IMR-90 (cell line): Measurements from ENCODE around the gene CEP162. TPM values are rescaled to one million over a fixed set of nuclear protein-coding genes. Genes with fewer than 3 reads are reported as not detected.

Experiments used
- ATAC-seq: fragments of 200-7000 bp; cut with Tn5 transposase; 2 replicates; pipeline ENCODE4 v1.9.1; 2020; ENCODE audit warnings: low read depth, mild to moderate bottlenecking, moderate library complexity
- BruUV-seq: library from RNA; stranded (reverse); fragments of 400-500 nt; replicated peaks from 2 replicates; lab custom pipeline; 2021; lab: Mats Ljungman, UMichigan
- CTCF ChIA-PET: fragments of 300-600 bp; formaldehyde crosslinking; extraction: SDS; loops from one replicate; lab custom pipeline; 2021; ENCODE audit warnings: antibody characterized with exemption; lab: Yijun Ruan, JAX
- POLR2A ChIA-PET: fragments of 300-600 bp; sonication (Branson Sonifier 250); formaldehyde crosslinking; loops from one replicate; lab custom pipeline; 2022; ENCODE audit warnings: antibody characterized with exemption; ENCODE audit not compliant: unreplicated experiment; lab: Charles Lee
- DNase-seq: peaks from one replicate; pipeline ENCODE4 v3.0.0; 2013
- H2AFZ ChIP-seq: replicated peaks from 2 replicates; pipeline ENCODE3; 2013; ENCODE audit warnings: low read length, mild to moderate bottlenecking; ENCODE audit not compliant: poor library complexity
- H2AK5ac ChIP-seq: 2 replicates; pipeline ENCODE4 v1.6.1; 2013; ENCODE audit warnings: low read depth, low read length, inconsistent platforms
- H2AK9ac ChIP-seq: replicated peaks from 2 replicates; pipeline ENCODE3; 2013; ENCODE audit warnings: mild to moderate bottlenecking, low read depth, low read length, moderate library complexity; ENCODE audit not compliant: poor library complexity
- H2BK120ac ChIP-seq: 2 replicates; pipeline ENCODE4 v1.6.1; 2013; ENCODE audit warnings: low read depth, low read length, inconsistent platforms
- H2BK15ac ChIP-seq: 3 replicates; pipeline ENCODE4 v1.6.1; 2013; ENCODE audit warnings: low read depth, low read length, inconsistent platforms
- H2BK20ac ChIP-seq: 2 replicates; pipeline ENCODE4 v1.6.1; 2013; ENCODE audit warnings: low read depth, mild to moderate bottlenecking, inconsistent platforms, low read length, moderate library complexity
- H2BK5ac ChIP-seq: 2 replicates; pipeline ENCODE4 v1.6.1; 2013; ENCODE audit warnings: mild to moderate bottlenecking, low read depth, low read length, inconsistent platforms; ENCODE audit not compliant: poor library complexity, severe bottlenecking
- H3K14ac ChIP-seq: replicated peaks from 2 replicates; pipeline ENCODE4 v1.6.1; 2013; ENCODE audit warnings: low read depth, low read length, inconsistent platforms
- H3K18ac ChIP-seq: 2 replicates; pipeline ENCODE4 v1.6.1; 2013; ENCODE audit warnings: low read depth, low read length, control low read depth
- H3K23ac ChIP-seq: 2 replicates; pipeline ENCODE4 v1.6.1; 2013; ENCODE audit warnings: low read depth, low read length, inconsistent platforms
- H3K27ac ChIP-seq: 2 replicates; pipeline ENCODE4 v1.5.1; 2013; ENCODE audit warnings: mild to moderate bottlenecking, control low read depth, low read length; ENCODE audit not compliant: insufficient read depth
- H3K27me3 ChIP-seq: 2 replicates; pipeline ENCODE4 v1.6.1; 2013; ENCODE audit warnings: low read length; ENCODE audit not compliant: control insufficient read depth, insufficient read depth
- H3K36me3 ChIP-seq: 2 replicates; pipeline ENCODE4 v1.6.1; 2013; ENCODE audit warnings: low read length, mixed read lengths; ENCODE audit not compliant: control insufficient read depth, insufficient read depth
- H3K4ac ChIP-seq: 2 replicates; pipeline ENCODE4 v1.6.1; 2013; ENCODE audit warnings: low read depth, low read length, inconsistent platforms
- H3K4me1 ChIP-seq: 2 replicates; pipeline ENCODE4 v1.6.1; 2013; ENCODE audit warnings: low read length, mixed read lengths; ENCODE audit not compliant: control insufficient read depth, insufficient read depth
- H3K4me2 ChIP-seq: 2 replicates; pipeline ENCODE4 v1.6.1; 2013; ENCODE audit warnings: low read depth, mild to moderate bottlenecking, control low read depth, low read length, moderate library complexity
- H3K4me3 ChIP-seq: 2 replicates; pipeline ENCODE4 v1.5.1; 2013; ENCODE audit warnings: low read depth, mild to moderate bottlenecking, control low read depth, low read length, moderate library complexity; ENCODE audit not compliant: insufficient read depth
- H3K56ac ChIP-seq: 2 replicates; pipeline ENCODE4 v1.6.1; 2013; ENCODE audit warnings: low read length, inconsistent platforms; ENCODE audit not compliant: insufficient read depth; ENCODE audit errors: extremely low read depth
- H3K79me1 ChIP-seq, 2 experiments: 2 replicates each; pipeline ENCODE4 v1.6.1; 2013; ENCODE audit warnings: low read length in 2 of 2, inconsistent platforms in 1 of 2, low read depth in 1 of 2
- H3K9ac ChIP-seq: 2 replicates; pipeline ENCODE4 v1.6.1; 2013; ENCODE audit warnings: low read depth, low read length, control low read depth
- H3K9me1 ChIP-seq: 2 replicates; pipeline ENCODE4 v1.6.1; 2013; ENCODE audit warnings: low read length, inconsistent platforms; ENCODE audit not compliant: insufficient read depth
- H3K9me3 ChIP-seq: 2 replicates; pipeline ENCODE4 v1.6.1; 2013; ENCODE audit warnings: low read length; ENCODE audit not compliant: control insufficient read depth, insufficient read depth
- H4K20me1 ChIP-seq: 2 replicates; pipeline ENCODE4 v1.6.1; 2013; ENCODE audit warnings: low read length, inconsistent platforms; ENCODE audit not compliant: insufficient read depth
- H4K5ac ChIP-seq: 2 replicates; pipeline ENCODE4 v1.6.1; 2013; ENCODE audit warnings: mild to moderate bottlenecking, low read depth, low read length, control low read depth
- H4K8ac ChIP-seq, 2 experiments: 2 replicates each; pipeline ENCODE4 v1.6.1; 2013; ENCODE audit warnings: low read depth in 2 of 2, low read length in 2 of 2, control low read depth in 1 of 2, inconsistent platforms in 1 of 2
- H4K91ac ChIP-seq: 2 replicates; pipeline ENCODE4 v1.6.1; 2013; ENCODE audit warnings: low read depth, low read length, inconsistent platforms; ENCODE audit not compliant: insufficient read depth
- MAFK ChIP-seq: IDR thresholded peaks from 2 replicates; pipeline ENCODE4 v1.6.1; 2012; ENCODE audit warnings: low read depth, low read length, improper control_type of control experiment
- RAD21 ChIP-seq: IDR thresholded peaks from 2 replicates; pipeline ENCODE4 v1.6.1; 2012; ENCODE audit warnings: low read length, improper control_type of control experiment
- USF2 ChIP-seq: fragments of 150-350 bp; IDR thresholded peaks from 2 replicates; pipeline ENCODE4 v1.6.1; 2017; ENCODE audit warnings: mild to moderate bottlenecking, antibody characterized with exemption, low read length, low read depth
- dilution Hi-C: fragments of 300-500 bp; cut with HindIII; formaldehyde crosslinking; loops from one replicate; pipeline ENCODE4 v1.14.3; 2018; ENCODE audit warnings: low sequenced_read_pairs; ENCODE audit not compliant: unreplicated experiment
- in situ Hi-C: fragments of 300-500 bp; cut with MboI; formaldehyde crosslinking; loops from 3 replicates; pipeline ENCODE4 v1.14.3; 2019; ENCODE audit warnings: low sequenced_read_pairs, inconsistent platforms, mixed read lengths
- intact Hi-C: fragments of 100-400 bp; cut with micrococcal nuclease; formaldehyde crosslinking; loops from 2 replicates; pipeline ENCODE4 v1.10.0; 2022
- polyA plus RNA-seq, 3 experiments: library from polyadenylated mRNA; depleted of rRNA; stranded (reverse); fragments of >200 nt; gene quantifications; 2 replicates each; pipeline ENCODE4 v1.2.3, GENCODE V29; 2012; ENCODE audit warnings: low replicate concordance in 1 of 3
- total RNA-seq: library from RNA; depleted of rRNA; stranded (reverse); fragments of >200 nt; gene quantifications from 2 replicates; pipeline ENCODE4 v1.2.3, GENCODE V29; 2012

Gene CEP162
- total and polyA plus RNA-seq, 2 of the 4 experiments (the other 2 are of a cell fraction) = 1.2 to 1.6 TPM

DNA sequence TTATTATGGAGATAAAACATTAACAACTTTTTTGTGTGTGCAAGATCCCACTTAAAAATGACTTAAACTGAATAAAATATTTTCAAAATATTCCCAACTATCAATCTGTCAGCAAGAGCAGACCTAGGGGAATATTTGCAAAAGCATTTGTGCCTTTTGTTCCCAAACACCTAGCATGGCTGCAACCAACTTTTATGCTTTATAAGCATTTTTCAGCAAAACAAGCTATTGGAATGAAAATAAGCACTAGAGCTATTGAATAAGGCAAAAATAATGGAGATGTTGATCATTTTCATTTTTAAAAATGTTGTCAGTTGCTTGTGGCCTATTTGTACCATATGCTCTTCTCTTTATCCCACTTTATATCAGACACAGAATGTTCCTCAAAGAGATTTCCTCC lies 28.2 kb upstream of the CEP162 start:
- Histone ChIP-seq H3K56ac (no peak overlapping the region), H3K14ac (no peak overlapping the region), H2BK5ac (no peak overlapping the region), H3K79me1 (no peaks in the 10 kb centered on the region), H3K36me3 (no peaks in the 10 kb centered on the region), H3K23ac (no peak overlapping the region), H3K4ac (no peak overlapping the region), H4K8ac (no peak overlapping the region), H3K9me3 (no peaks in the 10 kb centered on the region), H3K4me2 (no peak overlapping the region), H4K5ac (no peak overlapping the region), H4K91ac (no peak overlapping the region), H3K18ac (no peak overlapping the region), H2AK9ac (no peak overlapping the region), H3K4me1 (no peaks in the 10 kb centered on the region), H2AFZ (no peak overlapping the region), H3K27ac (no peak overlapping the region), H3K4me3 (no peak overlapping the region), H3K9me1 (no peaks in the 10 kb centered on the region), H2BK20ac (no peak overlapping the region), H2BK120ac (no peak overlapping the region), H2BK15ac (no peak overlapping the region), H4K20me1 (no peaks in the 10 kb centered on the region), H2AK5ac (no peak overlapping the region), H3K27me3 (no peaks in the 10 kb centered on the region), H3K9ac (no peak overlapping the region)
- POLR2A ChIA-PET = no interaction called here
- no peak for ATAC-seq
- dilution Hi-C loops = no loop called here
- DNase-seq = no peak
- TF ChIP-seq MAFK (peak; percentile 57), USF2 (no peak), RAD21 (no peak)
- in situ Hi-C loops = no loop called here
- CTCF ChIA-PET = no interaction called here
- intact Hi-C loops = no loop called here
- BruUV-seq = no TSS peak
